HG02642 (cell line): Measurements from ENCODE around the gene LHX5.

ENCODE experiments used
- ATAC-seq: cut with Tn5 transposase; IDR thresholded peaks from one replicate; pipeline ENCODE4 v1.9.1; 2021; ENCODE audit warnings: mild to moderate bottlenecking; ENCODE audit not compliant: unreplicated experiment, poor library complexity

LHX5 gene

GRCh38 chr12:113420996-113421595, 50.6 kb downstream of the LHX5 start:
- ATAC-seq, result no peak

- ATAC-seq, result no peak
Measured at GRCh38 chr12:113418213-113418879, 53.3 kb downstream of the LHX5 start.

- no peak for ATAC-seq
Measured at GRCh38 chr12:113416091-113416754, 55.4 kb downstream of the LHX5 start.

GRCh38 chr12:113414519-113415038, 57.1 kb downstream of the LHX5 start:
- ATAC-seq, result no peak

- no peak for ATAC-seq
Measured at GRCh38 chr12:113413488-113413939, 58.2 kb downstream of the LHX5 start.
